Liver (tissue), 9 donors: ENCODE measurements around the gene INTS3. TPM values are rescaled to one million over a fixed set of nuclear protein-coding genes. Genes with fewer than 3 reads are reported as not detected.

ENCODE experiments used
- DNase-seq: peaks from one replicate; pipeline ENCODE4 v3.0.0-alpha.2; 2017; ENCODE audit warnings: low spot score
- H3K27ac ChIP-seq, 2 donors: one replicate each; pipeline ENCODE4 v1.7.0; 2013; ENCODE audit warnings: inconsistent platforms in 2 of 2, low read length in 2 of 2, control low read depth in 1 of 2, low read depth in 1 of 2, mild to moderate bottlenecking in 1 of 2
- H3K27me3 ChIP-seq, 4 donors: one replicate each; pipeline versions ENCODE4 v1.6.1 to v1.7.0; 2013; ENCODE audit warnings: low read length in 3 of 4, inconsistent platforms in 1 of 4, mild to moderate bottlenecking in 1 of 4, moderate library complexity in 1 of 4; ENCODE audit not compliant: control insufficient read depth in 4 of 4, insufficient read depth in 4 of 4
- H3K36me3 ChIP-seq, 4 donors: one replicate each; pipeline versions ENCODE4 v1.6.1 to v1.7.0; 2013; ENCODE audit warnings: low read length in 3 of 4, mild to moderate bottlenecking in 3 of 4, low read depth in 1 of 4, moderate library complexity in 1 of 4; ENCODE audit not compliant: control insufficient read depth in 4 of 4, insufficient read depth in 3 of 4
- H3K4me1 ChIP-seq, 4 donors: one replicate each; pipeline versions ENCODE4 v1.6.1 to v1.7.0; 2013; ENCODE audit warnings: low read length in 3 of 4, mild to moderate bottlenecking in 3 of 4, moderate library complexity in 1 of 4; ENCODE audit not compliant: control insufficient read depth in 4 of 4, insufficient read depth in 4 of 4
- H3K4me3 ChIP-seq, 3 donors: one replicate each; pipeline versions ENCODE4 v1.6.1 to v1.7.0; 2013; ENCODE audit warnings: low read length in 3 of 3, control low read depth in 1 of 3, low read depth in 1 of 3, mild to moderate bottlenecking in 1 of 3
- H3K9ac ChIP-seq, 2 donors: one replicate each; pipeline ENCODE4 v1.7.0; 2013; ENCODE audit warnings: low read length in 2 of 2, mild to moderate bottlenecking in 2 of 2, moderate library complexity in 2 of 2, control low read depth in 1 of 2, low read depth in 1 of 2
- H3K9me3 ChIP-seq, 4 donors: one replicate each; pipeline versions ENCODE4 v1.6.1 to v1.7.0; 2013; ENCODE audit warnings: low read length in 3 of 4; ENCODE audit not compliant: control insufficient read depth in 4 of 4
- FOXA1 ChIP-seq: IDR thresholded peaks from 2 replicates; pipeline ENCODE4 v1.6.1; 2016; ENCODE audit warnings: antibody characterized with exemption
- FOXA2 ChIP-seq: IDR thresholded peaks from 2 replicates; pipeline ENCODE4 v1.6.1; 2016; ENCODE audit warnings: antibody characterized with exemption
- GABPA ChIP-seq, 2 donors: IDR thresholded peaks in 1 of 2; conservative IDR thresholded peaks in 1 of 2; 2 replicates each; pipeline ENCODE4 v1.6.1; 2016; ENCODE audit warnings: antibody characterized with exemption in 2 of 2, mild to moderate bottlenecking in 1 of 2, moderate library complexity in 1 of 2
- HNF4A ChIP-seq, 2 donors: conservative IDR thresholded peaks; 2 replicates each; pipeline ENCODE4 v1.6.1; 2016; ENCODE audit warnings: antibody characterized with exemption in 2 of 2, mild to moderate bottlenecking in 2 of 2
- HNF4G ChIP-seq: IDR thresholded peaks from 2 replicates; pipeline ENCODE4 v1.6.1; 2016; ENCODE audit warnings: antibody characterized with exemption
- JUND ChIP-seq, 2 donors: IDR thresholded peaks; 2 replicates each; pipeline ENCODE4 v1.6.1; 2016; ENCODE audit warnings: antibody characterized with exemption in 2 of 2
- NR2F2 ChIP-seq: IDR thresholded peaks from 2 replicates; pipeline ENCODE4 v1.6.1; 2016; ENCODE audit warnings: antibody characterized with exemption
- SP1 ChIP-seq: IDR thresholded peaks from 2 replicates; pipeline ENCODE4 v1.6.1; 2018; ENCODE audit warnings: antibody characterized with exemption, mild to moderate bottlenecking
- YY1 ChIP-seq: IDR thresholded peaks from 2 replicates; pipeline ENCODE4 v1.6.1; 2016; ENCODE audit warnings: antibody characterized with exemption, mild to moderate bottlenecking
- WGBS: extraction: QIAGEN DNeasy Blood & Tissue Kit; methylation state at CpG from one replicate; pipeline ENCODE4 v1.1.7; 2013; 5-methylcytosine and 5-hydroxymethylcytosine counted together
- polyA plus RNA-seq, 2 donors: library from polyadenylated mRNA; stranded (reverse) in 1 of 2; unstranded in 1 of 2; fragments of 200-250 nt in 1 of 2; fragments of >200 nt in 1 of 2; fragmentation: Nextera tagmentation in 1 of 2; extraction: Ambion mirVana in 1 of 2; gene quantifications; one replicate each; pipeline versions ENCODE4 v1.2.1 to v1.2.3, GENCODE V29; 2013 to 2015
- total RNA-seq, 2 donors: library from RNA; depleted of rRNA; stranded (reverse); fragments of >200 nt; gene quantifications; one replicate each; pipeline ENCODE4 v1.2.3, GENCODE V29; 2014
- TF ChIP-seq, protein P1 (sequence below): fragments of 150-350 bp; IDR thresholded peaks from 2 replicates; pipeline ENCODE4 v1.5.1; 2017; ENCODE audit warnings: improper control_type of control experiment, low read depth, low read length; ENCODE audit not compliant: missing input control
- TF ChIP-seq, protein P2 (sequence below): IDR thresholded peaks from 2 replicates; pipeline ENCODE4 v1.6.1; 2016; ENCODE audit warnings: antibody characterized with exemption
- TF ChIP-seq, protein P3 (sequence below): IDR thresholded peaks from 2 replicates; pipeline ENCODE4 v1.6.1; 2016; ENCODE audit warnings: antibody characterized with exemption
- TF ChIP-seq, protein P4 (sequence below): IDR thresholded peaks from 2 replicates; pipeline ENCODE4 v1.6.1; 2016; ENCODE audit warnings: antibody characterized with exemption
- donor health status: healthy.
- donor health status: healthy.
- donor health status: healthy.
- donor health status: healthy.
- donor health status: healthy.

INTS3 gene
- total and polyA plus RNA-seq, 4 donors, result 9.0 to 26.0 (median 15.2) TPM

- Histone ChIP-seq H3K27ac (no peak overlapping the region), H3K9me3 (no peaks in the 10 kb centered on the region), H3K27me3 (no peaks in the 10 kb centered on the region), H3K9ac (no peak overlapping the region), H3K36me3 (no peaks in the 10 kb centered on the region), H3K4me3 (no peak overlapping the region), H3K4me1 (peaks cover 3 to 22% (median 15%) of the 10 kb centered on the region in 4 donors)
- 86% methylated on average over 9 of the region's 9 CpGs for WGBS
- DNase-seq, result no peak
- no peak for TF ChIP-seq FOXA2
- TF ChIP-seq HNF4G, result no peak
- TF ChIP-seq HNF4A (conservative IDR thresholded peaks at IDR 0.05), result no peak
- no peak for TF ChIP-seq NR2F2
- no peak for TF ChIP-seq SP1
- no peak for TF ChIP-seq GABPA (IDR thresholded peaks at IDR 0.05 in 1 of 2, conservative IDR thresholded peaks at IDR 0.05 in 1 of 2)
- no peak for TF ChIP-seq YY1
- TF ChIP-seq JUND (IDR thresholded peaks at IDR 0.05), result no peak
- no peak for TF ChIP-seq FOXA1
- TF ChIP-seq, protein P1, sequence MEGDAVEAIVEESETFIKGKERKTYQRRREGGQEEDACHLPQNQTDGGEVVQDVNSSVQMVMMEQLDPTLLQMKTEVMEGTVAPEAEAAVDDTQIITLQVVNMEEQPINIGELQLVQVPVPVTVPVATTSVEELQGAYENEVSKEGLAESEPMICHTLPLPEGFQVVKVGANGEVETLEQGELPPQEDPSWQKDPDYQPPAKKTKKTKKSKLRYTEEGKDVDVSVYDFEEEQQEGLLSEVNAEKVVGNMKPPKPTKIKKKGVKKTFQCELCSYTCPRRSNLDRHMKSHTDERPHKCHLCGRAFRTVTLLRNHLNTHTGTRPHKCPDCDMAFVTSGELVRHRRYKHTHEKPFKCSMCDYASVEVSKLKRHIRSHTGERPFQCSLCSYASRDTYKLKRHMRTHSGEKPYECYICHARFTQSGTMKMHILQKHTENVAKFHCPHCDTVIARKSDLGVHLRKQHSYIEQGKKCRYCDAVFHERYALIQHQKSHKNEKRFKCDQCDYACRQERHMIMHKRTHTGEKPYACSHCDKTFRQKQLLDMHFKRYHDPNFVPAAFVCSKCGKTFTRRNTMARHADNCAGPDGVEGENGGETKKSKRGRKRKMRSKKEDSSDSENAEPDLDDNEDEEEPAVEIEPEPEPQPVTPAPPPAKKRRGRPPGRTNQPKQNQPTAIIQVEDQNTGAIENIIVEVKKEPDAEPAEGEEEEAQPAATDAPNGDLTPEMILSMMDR, result no peak
- TF ChIP-seq, protein P2, sequence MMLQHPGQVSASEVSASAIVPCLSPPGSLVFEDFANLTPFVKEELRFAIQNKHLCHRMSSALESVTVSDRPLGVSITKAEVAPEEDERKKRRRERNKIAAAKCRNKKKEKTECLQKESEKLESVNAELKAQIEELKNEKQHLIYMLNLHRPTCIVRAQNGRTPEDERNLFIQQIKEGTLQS, result no peak
- TF ChIP-seq, protein P3, sequence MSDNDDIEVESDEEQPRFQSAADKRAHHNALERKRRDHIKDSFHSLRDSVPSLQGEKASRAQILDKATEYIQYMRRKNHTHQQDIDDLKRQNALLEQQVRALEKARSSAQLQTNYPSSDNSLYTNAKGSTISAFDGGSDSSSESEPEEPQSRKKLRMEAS, result no peak
- TF ChIP-seq, protein P4, sequence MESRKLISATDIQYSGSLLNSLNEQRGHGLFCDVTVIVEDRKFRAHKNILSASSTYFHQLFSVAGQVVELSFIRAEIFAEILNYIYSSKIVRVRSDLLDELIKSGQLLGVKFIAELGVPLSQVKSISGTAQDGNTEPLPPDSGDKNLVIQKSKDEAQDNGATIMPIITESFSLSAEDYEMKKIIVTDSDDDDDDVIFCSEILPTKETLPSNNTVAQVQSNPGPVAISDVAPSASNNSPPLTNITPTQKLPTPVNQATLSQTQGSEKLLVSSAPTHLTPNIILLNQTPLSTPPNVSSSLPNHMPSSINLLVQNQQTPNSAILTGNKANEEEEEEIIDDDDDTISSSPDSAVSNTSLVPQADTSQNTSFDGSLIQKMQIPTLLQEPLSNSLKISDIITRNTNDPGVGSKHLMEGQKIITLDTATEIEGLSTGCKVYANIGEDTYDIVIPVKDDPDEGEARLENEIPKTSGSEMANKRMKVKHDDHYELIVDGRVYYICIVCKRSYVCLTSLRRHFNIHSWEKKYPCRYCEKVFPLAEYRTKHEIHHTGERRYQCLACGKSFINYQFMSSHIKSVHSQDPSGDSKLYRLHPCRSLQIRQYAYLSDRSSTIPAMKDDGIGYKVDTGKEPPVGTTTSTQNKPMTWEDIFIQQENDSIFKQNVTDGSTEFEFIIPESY, result no peak
Measured at GRCh38 chr1:153793261-153793972, 65.6 kb downstream of the INTS3 start.

DNA sequence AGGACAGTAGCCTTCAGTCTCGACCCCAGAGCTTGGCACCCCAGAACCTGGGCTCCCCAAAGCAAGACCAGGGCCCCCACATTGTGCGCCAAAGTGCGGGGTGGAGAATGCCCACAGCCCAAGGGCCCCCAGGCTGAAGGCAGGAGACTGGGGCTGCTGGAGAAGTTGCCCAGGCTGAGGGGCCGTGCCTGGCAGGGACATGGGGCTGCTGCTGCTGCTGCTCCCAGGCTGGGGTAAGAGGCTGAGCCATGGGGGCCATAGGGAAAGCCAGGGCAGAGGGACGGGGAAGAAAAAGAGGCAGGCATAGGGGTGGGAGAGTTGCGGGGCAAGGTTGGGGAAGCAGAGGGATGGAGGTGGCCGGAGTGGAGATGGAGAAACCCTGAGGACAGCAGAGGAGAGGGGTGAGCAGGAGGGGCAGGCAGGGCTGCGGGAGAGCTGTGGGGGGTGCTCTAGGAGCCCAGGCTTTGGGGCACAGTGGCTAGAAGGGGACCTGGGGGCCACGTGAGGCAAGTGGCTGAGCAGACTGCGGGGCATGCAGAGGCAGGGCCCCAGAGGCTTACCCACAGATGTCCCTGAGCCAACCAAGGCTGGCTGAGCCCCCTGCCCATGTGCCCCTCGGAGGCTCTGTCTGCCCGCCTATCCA lies 66.2 kb downstream of the INTS3 start:
- H3K4me1 ChIP-seq, result peaks cover 3 to 17% (median 11%) of the 10 kb centered on the region in 4 donors
- no peak overlapping the region for H3K4me3 ChIP-seq
- DNase-seq, result no peak
- no peak overlapping the region for H3K27ac ChIP-seq
- whole genome bisulfite sequencing, result 89% methylated on average over 12 of the region's 12 CpGs
- H3K27me3 ChIP-seq, result no peaks in the 10 kb centered on the region
- H3K9ac ChIP-seq, result no peak overlapping the region
- H3K36me3 ChIP-seq, result no peaks in the 10 kb centered on the region
- no peaks in the 10 kb centered on the region for H3K9me3 ChIP-seq
- TF ChIP-seq SP1 (no peak), JUND (IDR thresholded peaks at IDR 0.05) (no peak), GABPA (IDR thresholded peaks at IDR 0.05 in 1 of 2, conservative IDR thresholded peaks at IDR 0.05 in 1 of 2) (no peak)
- TF ChIP-seq, protein P2, result no peak
